ENCODE measurements around the gene CTSA.

- TF ChIP-seq CTCF (IDR thresholded peaks at IDR 0.05 in 8 of 11, conservative IDR thresholded peaks at IDR 0.05 in 3 of 11), result no peak
- no peak for TF ChIP-seq POLR2A (IDR thresholded peaks at IDR 0.05)
- no peak for TF ChIP-seq POLR2AphosphoS5 (IDR thresholded peaks at IDR 0.05)
These were observed 18.9 kb downstream of the CTSA start for GRCh38 chr20:45909817-45910669.
